H1 (cell line): ENCODE measurements around the gene RSPO3. TPM values are rescaled to one million over a fixed set of nuclear protein-coding genes. Genes with fewer than 3 reads are reported as not detected.
A peak's percentile ranks its signal among the peaks of the same experiment; 100 is the strongest.

Experiments used
- ASH2L ChIP-seq: fragments of 200-600, 300-600 bp; sonication (generic); IDR thresholded peaks from one replicate; pipeline ENCODE4 v1.7.1; 2017; ENCODE audit warnings: low read length
- CBX8 ChIP-seq: fragments of 300-800, 300-1000 bp; sonication (generic); IDR thresholded peaks from 2 replicates; pipeline ENCODE4 v1.7.1; 2016; ENCODE audit warnings: low read depth, low read length, borderline replicate concordance
- E2F6 ChIP-seq: IDR thresholded peaks from 2 replicates; pipeline ENCODE4 v1.6.1; 2012; ENCODE audit warnings: inconsistent platforms
- MAX ChIP-seq: IDR thresholded peaks from 2 replicates; pipeline ENCODE4 v1.6.1; 2012; ENCODE audit warnings: inconsistent platforms
- POLR2A ChIP-seq, 2 experiments: IDR thresholded peaks; 1 replicate in 1 of 2; 2 replicates in 1 of 2; pipeline ENCODE4 v1.6.1; 2011; ENCODE audit warnings: low read depth in 2 of 2, low read length in 2 of 2, mild to moderate bottlenecking in 2 of 2; ENCODE audit errors: control extremely low read depth in 1 of 2
- POU5F1 ChIP-seq: IDR thresholded peaks from 2 replicates; pipeline ENCODE4 v1.6.1; 2011; ENCODE audit warnings: low read depth, mild to moderate bottlenecking, low read length, moderate library complexity
- SAP30 ChIP-seq: fragments of 300-600 bp; sonication (generic); IDR thresholded peaks from 2 replicates; pipeline ENCODE4 v1.7.1; 2012; ENCODE audit warnings: low read length, moderate library complexity, mild to moderate bottlenecking, inconsistent platforms; ENCODE audit not compliant: insufficient read depth, insufficient replicate concordance
- SIN3A ChIP-seq, 2 experiments: IDR thresholded peaks in 1 of 2; conservative IDR thresholded peaks in 1 of 2; 2 replicates each; pipeline ENCODE4 v1.6.1; 2011 to 2012; ENCODE audit warnings: low read length in 2 of 2, improper control_type of control experiment in 1 of 2, low read depth in 1 of 2, mild to moderate bottlenecking in 1 of 2
- SIRT6 ChIP-seq: IDR thresholded peaks from one replicate; pipeline ENCODE4 v1.7.1; 2012; ENCODE audit warnings: low read length, inconsistent platforms
- polyA plus RNA-seq, 7 experiments: library from polyadenylated mRNA; depleted of rRNA in 3 of 7; stranded (reverse) in 5 of 7; unstranded in 2 of 7; fragments of >200 nt in 5 of 7; fragments of 200-250 nt in 2 of 7; gene quantifications; 1 replicate in 5 of 7; 2 replicates in 1 of 7; 4 replicates in 1 of 7; pipeline versions ENCODE4 v1.2.1 to v1.2.3, GENCODE V29; 2011 to 2013; ENCODE audit warnings: missing spikeins in 2 of 7, mixed read lengths in 2 of 7
- total RNA-seq: library from RNA; stranded (reverse); fragmentation: NEBNext Ultra II Directional; extraction: Animal tissue kit (Norgen Biotek cat#: 25700); gene quantifications from 2 replicates; pipeline ENCODE4 v1.2.1, GENCODE V29; 2021

RSPO3 gene
- total and polyA plus RNA-seq, 2 of the 8 experiments (the other 6 are each of a cell fraction or from before 2014, with no cell fraction given): not detected

- no peak for TF ChIP-seq CBX8
- TF ChIP-seq POLR2A (IDR thresholded peaks at IDR 0.05; ENCODE audit: control extremely low read depth in 1 of 2, low read depth in 2 of 2, low read length in 2 of 2): no peak
- TF ChIP-seq MAX: peak; percentile 36; the same call in 1 of the 2 replicates
- no peak for TF ChIP-seq SAP30
- no peak for TF ChIP-seq SIRT6
- TF ChIP-seq SIN3A (conservative IDR thresholded peaks at IDR 0.05 in 1 of 2, IDR thresholded peaks at IDR 0.05 in 1 of 2; ENCODE audit: low read depth in 1 of 2, low read length in 2 of 2): no peak
- TF ChIP-seq E2F6: peak; percentile 43; the same call in 1 of the 2 replicates
- TF ChIP-seq ASH2L: no peak
- TF ChIP-seq POU5F1: no peak
These were observed 1.7 kb downstream of the RSPO3 start (continued) for GRCh38 chr6:127120023-127120786.
